ENCODE results near the gene ABCC4. TPM values are rescaled to one million over a fixed set of nuclear protein-coding genes. Genes with fewer than 3 reads are reported as not detected.
A peak's percentile ranks its signal among the peaks of the same experiment; 100 is the strongest.
"Not testable (repeated sequence)": the region's sequence is repeated elsewhere in the genome, so short reads cannot be mapped to it uniquely, and the experiment has no call there.

Gene ABCC4
- total RNA-seq, 1 experiment from 2014 or later: 25.7 TPM

DNA sequence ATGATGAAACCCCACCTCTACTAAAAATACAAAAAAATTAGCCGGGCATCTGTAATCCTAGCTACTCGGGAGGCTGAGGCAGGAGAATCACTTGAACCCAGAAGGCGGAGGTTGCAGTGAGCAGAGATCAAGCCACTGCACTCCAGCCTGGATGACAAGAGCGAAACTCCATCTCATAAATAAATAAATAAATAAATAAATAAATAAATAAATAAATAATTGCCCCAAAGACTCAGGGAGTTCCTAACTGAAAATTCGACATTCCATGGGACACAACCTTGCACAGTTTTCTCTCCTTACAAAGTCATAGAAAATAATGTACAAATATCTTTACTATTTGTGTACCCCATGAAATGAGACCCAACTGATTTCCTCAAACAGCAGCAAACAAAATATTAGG is 134.2 kb downstream of the ABCC4 start:
- H3K9me3 ChIP-seq (replicated peaks); H3K4me1 ChIP-seq: not testable (repeated sequence)

GRCh38 chr13:95164830-95165229 is 136.4 kb downstream of the ABCC4 start:
- Histone ChIP-seq H3K27me3 (no peaks in the 10 kb centered on the region), H3K27ac (no peak overlapping the region), H3K36me3 (0 out of 2 replicates have a peak, but pooled peaks cover 5% of the 10 kb centered on the region), H3K4me3 (no peak overlapping the region), H3K4me1 (no peaks in the 10 kb centered on the region), H3K9me3 (replicated peaks) (no peaks in the 10 kb centered on the region)
- DNase-seq: no peak

More for the DNA sequence above, 134.2 kb downstream of the ABCC4 start:
- H3K27me3 ChIP-seq, H3K27ac ChIP-seq, H3K36me3 ChIP-seq, H3K4me3 ChIP-seq, DNase-seq: not testable (repeated sequence)

GRCh38 chr13:95160112-95160906 is 140.9 kb downstream of the ABCC4 start:
- DNase-seq: no peak
- Histone ChIP-seq H3K9me3 (replicated peaks) (no peaks in the 10 kb centered on the region), H3K36me3 (peaks cover 5% of the 10 kb centered on the region; the same call in 1 of the 2 replicates), H3K27ac (no peak overlapping the region), H3K4me1 (no peaks in the 10 kb centered on the region), H3K27me3 (no peaks in the 10 kb centered on the region), H3K4me3 (no peak overlapping the region)

- Histone ChIP-seq H3K27me3 (no peaks in the 10 kb centered on the region), H3K9me3 (replicated peaks) (no peaks in the 10 kb centered on the region), H3K36me3 (peaks cover 2% of the 10 kb centered on the region; the same call in 1 of the 2 replicates), H3K4me3 (no peak overlapping the region), H3K27ac (no peak overlapping the region), H3K4me1 (no peaks in the 10 kb centered on the region)
- DNase-seq: no peak
Measured at GRCh38 chr13:95159458-95159857, 141.8 kb downstream of the ABCC4 start.

- Histone ChIP-seq H3K36me3 (peaks cover 2% of the 10 kb centered on the region; the same call in 1 of the 2 replicates), H3K4me1 (no peaks in the 10 kb centered on the region), H3K27me3 (no peaks in the 10 kb centered on the region), H3K9me3 (replicated peaks) (no peaks in the 10 kb centered on the region), H3K4me3 (no peak overlapping the region), H3K27ac (no peak overlapping the region)
- no peak for DNase-seq
Measured at GRCh38 chr13:95156208-95156607, 145.0 kb downstream of the ABCC4 start.

DNA sequence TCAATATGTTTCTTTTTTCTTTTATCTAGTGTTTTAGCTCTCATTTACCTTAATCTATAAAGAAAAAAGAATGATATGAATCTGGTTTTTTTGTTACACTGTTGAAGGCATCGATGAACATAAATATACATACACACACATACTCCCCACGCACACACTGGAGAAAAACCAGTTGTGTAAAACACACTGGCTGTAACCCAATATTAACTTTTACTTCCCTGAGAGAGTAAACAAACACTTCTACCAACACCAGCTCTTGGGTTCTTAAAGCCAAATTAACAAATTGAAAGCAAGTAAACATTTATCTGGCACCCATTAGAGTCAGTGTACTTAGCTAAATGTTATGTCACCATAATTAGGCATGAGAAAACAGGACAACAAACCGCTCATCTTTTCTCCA is 145.7 kb downstream of the ABCC4 start:
- no peak for DNase-seq
- H3K36me3 ChIP-seq: peaks cover 2% of the 10 kb centered on the region; the same call in 1 of the 2 replicates
- no peak overlapping the region for H3K4me3 ChIP-seq
- no peaks in the 10 kb centered on the region for H3K9me3 ChIP-seq (replicated peaks)
- peaks cover 4% of the 10 kb centered on the region; the same call in 1 of the 2 replicates for H3K4me1 ChIP-seq
- H3K27me3 ChIP-seq: no peaks in the 10 kb centered on the region
- no peak overlapping the region for H3K27ac ChIP-seq

- peaks cover 4% of the 10 kb centered on the region; the same call in 1 of the 2 replicates for H3K4me1 ChIP-seq
- DNase-seq: no peak
- H3K27ac ChIP-seq: no peak overlapping the region
- H3K36me3 ChIP-seq: peaks cover 2% of the 10 kb centered on the region; the same call in 1 of the 2 replicates
- H3K27me3 ChIP-seq: no peaks in the 10 kb centered on the region
- no peaks in the 10 kb centered on the region for H3K9me3 ChIP-seq (replicated peaks)
- H3K4me3 ChIP-seq: no peak overlapping the region
Measured at GRCh38 chr13:95155093-95155492, 146.2 kb downstream of the ABCC4 start.

GRCh38 chr13:95154413-95154886 is 146.8 kb downstream of the ABCC4 start:
- Histone ChIP-seq H3K4me1 (peaks cover 4% of the 10 kb centered on the region; the same call in 1 of the 2 replicates), H3K9me3 (replicated peaks) (no peaks in the 10 kb centered on the region), H3K27me3 (no peaks in the 10 kb centered on the region), H3K4me3 (no peak overlapping the region), H3K36me3 (peaks cover 2% of the 10 kb centered on the region; the same call in 1 of the 2 replicates), H3K27ac (no peak overlapping the region)
- no peak for DNase-seq

- H3K9me3 ChIP-seq (replicated peaks): no peaks in the 10 kb centered on the region
- H3K36me3 ChIP-seq: no peaks in the 10 kb centered on the region; the same call in 1 of the 2 replicates
- no peak overlapping the region for H3K27ac ChIP-seq
- no peak overlapping the region for H3K4me3 ChIP-seq
- H3K27me3 ChIP-seq: no peaks in the 10 kb centered on the region
- peaks cover 4% of the 10 kb centered on the region; the same call in 1 of the 2 replicates for H3K4me1 ChIP-seq
- no peak for DNase-seq
Measured at GRCh38 chr13:95153647-95154412, 147.4 kb downstream of the ABCC4 start.

DNA sequence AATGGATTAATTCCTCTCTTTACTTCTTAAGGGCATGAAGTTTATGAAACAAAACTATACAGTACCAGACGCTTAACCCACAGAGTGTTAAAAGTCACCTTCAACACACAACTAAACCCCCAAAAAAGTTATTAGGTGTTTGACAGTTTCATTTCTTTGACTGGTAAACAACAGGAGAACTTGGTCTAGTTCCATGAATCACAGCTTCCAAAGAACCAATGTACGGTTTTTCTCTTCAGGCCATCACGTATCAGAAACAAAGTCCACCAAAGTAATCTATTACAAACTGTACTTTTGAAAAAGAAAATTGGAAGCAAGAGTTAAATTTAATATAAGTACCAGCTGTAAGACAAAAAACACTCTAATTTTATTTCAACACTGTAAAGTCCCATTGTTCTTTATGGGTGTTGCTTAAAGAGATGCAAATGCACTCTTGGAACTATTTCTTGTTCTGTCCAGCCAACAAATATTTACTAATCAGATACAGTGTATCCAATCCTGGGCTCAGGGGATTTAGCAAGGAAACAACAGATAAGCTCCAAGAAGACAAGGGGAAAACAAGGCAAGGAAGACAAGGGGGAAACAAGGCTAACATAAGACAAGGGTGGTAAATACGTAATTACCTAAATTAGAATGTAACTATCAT is 149.2 kb downstream of the ABCC4 start:
- H3K4me3 ChIP-seq: no peak overlapping the region
- no peaks in the 10 kb centered on the region for H3K27me3 ChIP-seq
- H3K9me3 ChIP-seq (replicated peaks): no peaks in the 10 kb centered on the region
- H3K36me3 ChIP-seq: no peaks in the 10 kb centered on the region; the same call in 1 of the 2 replicates
- DNase-seq: no peak
- H3K4me1 ChIP-seq: peaks cover 4% of the 10 kb centered on the region; the same call in 1 of the 2 replicates
- no peak overlapping the region for H3K27ac ChIP-seq

GRCh38 chr13:95150555-95150954 is 150.7 kb downstream of the ABCC4 start:
- 0 out of 2 replicates have a peak overlapping the region, but pooled peaks have one; percentile 14 for H3K27ac ChIP-seq
- no peak overlapping the region for H3K4me3 ChIP-seq
- H3K4me1 ChIP-seq: peaks cover 4% of the 10 kb centered on the region; the same call in 1 of the 2 replicates
- no peak for DNase-seq
- peaks cover 2% of the 10 kb centered on the region; the same call in 1 of the 2 replicates for H3K36me3 ChIP-seq
- H3K27me3 ChIP-seq: no peaks in the 10 kb centered on the region
- no peaks in the 10 kb centered on the region for H3K9me3 ChIP-seq (replicated peaks)

GRCh38 chr13:95146486-95146885 is 154.8 kb downstream of the ABCC4 start:
- peaks cover 4% of the 10 kb centered on the region; the same call in 1 of the 2 replicates for H3K36me3 ChIP-seq
- no peaks in the 10 kb centered on the region for H3K9me3 ChIP-seq (replicated peaks)

DNA sequence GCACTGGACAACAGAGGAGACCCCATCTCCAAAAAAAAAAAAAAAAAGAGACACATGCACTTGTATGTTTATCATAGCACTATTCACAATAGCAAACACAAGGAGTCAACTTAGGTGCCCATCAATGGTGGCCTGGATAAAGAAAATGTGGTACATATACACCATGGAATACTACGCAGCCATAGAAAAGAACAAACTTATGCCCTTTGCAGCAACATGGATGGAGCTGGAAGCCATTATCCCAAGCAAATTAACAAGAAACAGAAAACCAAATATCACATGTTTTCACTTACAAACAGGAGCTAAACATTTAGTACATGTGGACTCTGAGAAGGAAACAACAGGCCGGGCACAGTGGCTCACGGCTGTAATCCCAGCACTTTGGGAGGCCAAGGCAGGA is 155.7 kb downstream of the ABCC4 start:
- Histone ChIP-seq H3K4me3 (no peak overlapping the region), H3K27me3 (no peaks in the 10 kb centered on the region), H3K9me3 (replicated peaks) (no peaks in the 10 kb centered on the region), H3K36me3 (peaks cover 7% of the 10 kb centered on the region; the same call in 1 of the 2 replicates), H3K4me1 (peaks cover 6% of the 10 kb centered on the region), H3K27ac (no peak overlapping the region)
- DNase-seq: no peak

More at GRCh38 chr13:95146486-95146885, 154.8 kb downstream of the ABCC4 start:
- no peaks in the 10 kb centered on the region for H3K27me3 ChIP-seq
- DNase-seq: no peak
- no peak overlapping the region for H3K4me3 ChIP-seq
- H3K4me1 ChIP-seq: peaks cover 10% of the 10 kb centered on the region
- no peak overlapping the region for H3K27ac ChIP-seq

- no peaks in the 10 kb centered on the region for H3K27me3 ChIP-seq
- no peaks in the 10 kb centered on the region for H3K9me3 ChIP-seq (replicated peaks)
- DNase-seq: no peak
- H3K4me3 ChIP-seq: no peak overlapping the region
- peaks cover 5% of the 10 kb centered on the region; the same call in 1 of the 2 replicates for H3K36me3 ChIP-seq
- H3K4me1 ChIP-seq: peaks cover 5% of the 10 kb centered on the region
- no peak overlapping the region for H3K27ac ChIP-seq
Measured at GRCh38 chr13:95140502-95140901, 160.7 kb downstream of the ABCC4 start.

Data from SJCRH30 (cell line).